Stimulated activated CD4-positive, alpha-beta T cell treated with anti-CD3 and anti-CD28 coated beads, Interleukin-2, amount 100 ng/mL, for 48 hours (primary cell): ENCODE results near the gene DCST1.

Experiments used
- DNase-seq, 2 donors: peaks; one replicate each; pipeline ENCODE4 v3.0.0-alpha.2; 2020

Gene DCST1

DNA sequence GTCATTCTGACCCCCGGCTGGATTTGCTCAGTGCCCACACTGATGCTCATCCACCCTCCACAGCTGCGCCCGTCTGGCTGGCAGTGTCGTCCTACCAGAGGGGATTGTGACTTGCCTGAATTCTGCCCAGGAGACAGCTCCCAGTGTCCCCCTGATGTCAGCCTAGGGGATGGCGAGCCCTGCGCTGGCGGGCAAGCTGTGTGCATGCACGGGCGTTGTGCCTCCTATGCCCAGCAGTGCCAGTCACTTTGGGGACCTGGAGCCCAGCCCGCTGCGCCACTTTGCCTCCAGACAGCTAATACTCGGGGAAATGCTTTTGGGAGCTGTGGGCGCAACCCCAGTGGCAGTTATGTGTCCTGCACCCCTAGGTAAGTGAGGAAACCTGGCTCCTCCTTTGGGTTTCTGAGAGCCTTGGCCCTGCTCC is 24.2 kb downstream of the DCST1 start:
- DNase-seq: no peak

DNA sequence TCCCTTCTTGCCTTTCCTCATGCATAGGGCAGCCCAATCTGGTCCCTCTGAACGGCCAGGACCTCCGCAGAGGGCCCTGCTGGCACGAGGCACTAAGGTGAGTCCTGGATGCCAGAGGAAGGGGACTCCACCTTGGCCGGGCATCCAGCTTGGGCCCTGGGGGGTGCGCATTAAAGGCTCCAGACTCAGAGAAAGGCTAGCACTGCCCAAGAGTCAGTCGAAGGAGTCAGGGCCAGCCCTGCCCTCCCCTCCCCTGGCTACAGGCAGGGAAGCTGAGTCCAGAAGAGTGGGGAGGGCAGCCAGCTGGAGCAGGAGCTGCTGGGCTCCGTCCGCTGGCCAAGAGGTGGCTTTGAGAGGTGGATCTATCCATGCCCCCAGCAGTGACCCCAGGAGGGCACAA is 27.1 kb downstream of the DCST1 start:
- DNase-seq: no peak

DNA sequence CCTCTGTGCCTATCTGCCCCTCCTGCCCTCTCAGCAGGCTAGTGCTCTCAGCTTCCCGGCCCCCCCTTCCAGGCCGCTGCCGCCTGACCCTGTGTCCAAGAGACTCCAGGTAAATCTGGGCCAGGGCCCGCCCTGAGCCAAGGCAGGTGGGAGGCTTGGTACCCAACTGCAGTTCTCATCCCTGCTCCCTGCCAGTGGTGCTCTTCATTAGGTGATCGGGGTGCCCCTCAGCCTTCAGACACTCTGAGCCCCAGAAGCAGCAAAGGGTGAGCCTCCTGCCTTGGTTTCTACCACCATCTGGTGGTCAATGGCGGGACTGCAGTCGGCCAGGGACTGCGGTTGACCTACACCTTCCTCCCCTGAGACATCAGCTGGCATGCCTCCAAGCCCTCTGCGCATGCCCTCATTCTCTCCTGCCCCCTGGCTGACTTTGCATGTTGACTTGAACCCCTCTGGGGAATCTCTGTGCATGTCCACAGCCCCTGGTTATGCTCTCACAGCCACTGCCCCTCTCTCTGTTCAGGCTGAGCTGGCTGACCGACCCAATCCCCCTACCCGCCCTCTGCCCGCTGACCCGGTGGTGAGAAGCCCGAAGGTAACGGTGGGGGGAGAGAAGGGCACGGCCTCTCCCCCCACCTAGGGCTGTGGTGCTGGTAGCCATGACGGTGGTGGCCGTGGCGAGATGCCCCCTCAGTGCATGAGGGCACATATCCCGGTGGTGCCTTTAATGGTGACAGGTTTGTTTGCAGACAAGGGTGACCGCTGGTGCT is 27.9 kb downstream of the DCST1 start:
- DNase-seq: peak; percentile 98 to 100

DNA sequence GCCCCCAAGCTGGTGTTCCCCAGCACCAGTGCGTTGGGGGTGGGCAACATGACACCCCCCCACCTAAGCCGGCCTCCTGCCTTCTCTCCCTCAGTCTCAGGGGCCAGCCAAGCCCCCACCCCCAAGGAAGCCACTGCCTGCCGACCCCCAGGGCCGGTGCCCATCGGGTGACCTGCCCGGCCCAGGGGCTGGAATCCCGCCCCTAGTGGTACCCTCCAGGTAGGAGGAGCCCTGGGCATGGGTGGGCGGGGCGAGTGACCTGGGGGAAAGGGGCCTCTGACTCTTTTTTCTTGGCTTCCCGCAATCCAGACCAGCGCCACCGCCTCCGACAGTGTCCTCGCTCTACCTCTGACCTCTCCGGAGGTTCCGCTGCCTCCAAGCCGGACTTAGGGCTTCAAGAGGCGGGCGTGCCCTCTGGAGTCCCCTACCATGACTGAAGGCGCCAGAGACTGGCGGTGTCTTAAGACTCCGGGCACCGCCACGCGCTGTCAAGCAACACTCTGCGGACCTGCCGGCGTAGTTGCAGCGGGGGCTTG is 28.6 kb downstream of the DCST1 start:
- no peak for DNase-seq

DNA sequence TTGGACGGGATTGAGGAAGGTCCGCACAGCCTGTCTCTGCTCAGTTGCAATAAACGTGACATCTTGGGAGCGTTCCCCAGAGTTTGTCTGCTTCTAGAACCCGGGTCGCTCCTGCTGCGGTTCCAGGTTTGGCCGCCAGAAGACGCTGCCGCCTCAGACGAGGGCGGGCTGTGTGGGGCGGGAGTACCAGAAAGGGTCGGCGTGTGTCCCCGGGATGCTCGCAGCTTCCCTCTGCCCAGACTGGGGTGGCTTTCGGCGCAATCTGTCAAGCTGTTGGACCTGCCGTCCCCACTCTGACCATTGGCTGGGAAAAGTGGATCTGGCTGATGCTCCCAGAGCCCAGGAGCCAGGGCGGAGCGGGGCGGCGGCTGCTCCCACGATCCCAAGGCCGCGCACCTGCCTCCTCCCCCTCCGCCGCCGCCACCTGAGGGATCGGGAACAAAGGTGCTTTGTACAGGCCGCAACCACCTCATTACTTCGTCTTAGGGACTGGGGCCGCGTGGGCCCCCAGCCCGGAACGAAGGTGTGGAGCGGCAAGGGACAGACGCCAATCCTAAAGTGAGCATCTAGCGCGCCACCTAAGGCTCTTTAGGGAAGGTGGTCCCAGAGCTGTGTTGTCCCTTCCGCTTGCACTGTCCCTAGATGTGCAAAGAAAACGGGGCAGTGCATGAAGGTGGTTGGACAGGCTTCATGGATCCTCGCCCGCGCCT is 29.2 kb downstream of the DCST1 start:
- peak; percentile 86 to 88 for DNase-seq

DNA sequence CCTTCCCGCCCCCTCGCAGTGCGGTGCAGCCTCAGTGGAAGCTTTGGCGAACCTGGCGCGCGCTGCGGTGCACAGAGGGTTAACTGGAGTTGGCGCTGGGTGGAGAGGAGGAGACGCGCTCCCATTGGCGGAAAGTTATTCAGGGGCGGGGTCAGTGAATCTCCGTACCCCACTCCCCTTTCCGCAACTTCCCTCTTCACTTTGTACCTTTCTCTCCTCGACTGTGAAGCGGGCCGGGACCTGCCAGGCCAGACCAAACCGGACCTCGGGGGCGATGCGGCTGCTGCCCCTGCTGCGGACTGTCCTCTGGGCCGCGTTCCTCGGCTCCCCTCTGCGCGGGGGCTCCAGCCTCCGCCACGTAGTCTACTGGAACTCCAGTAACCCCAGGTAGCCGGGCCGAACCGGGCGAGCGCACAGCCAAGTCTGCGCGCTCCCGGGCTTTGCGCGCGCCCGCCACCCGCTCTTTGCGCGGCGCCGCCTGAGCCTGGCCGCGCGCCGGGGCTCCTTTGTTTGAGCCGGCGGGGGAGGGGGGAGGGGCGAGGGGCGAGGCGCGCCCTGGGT is 30.0 kb downstream of the DCST1 start, which contains the start of gene EFNA4:
Gene EFNA4 (plus strand): TSS at position 191 of the 561 bp plus-strand sequence. CDS start 84 bp downstream, at position 275.
- DNase-seq: peak; percentile 69 to 76

DNA sequence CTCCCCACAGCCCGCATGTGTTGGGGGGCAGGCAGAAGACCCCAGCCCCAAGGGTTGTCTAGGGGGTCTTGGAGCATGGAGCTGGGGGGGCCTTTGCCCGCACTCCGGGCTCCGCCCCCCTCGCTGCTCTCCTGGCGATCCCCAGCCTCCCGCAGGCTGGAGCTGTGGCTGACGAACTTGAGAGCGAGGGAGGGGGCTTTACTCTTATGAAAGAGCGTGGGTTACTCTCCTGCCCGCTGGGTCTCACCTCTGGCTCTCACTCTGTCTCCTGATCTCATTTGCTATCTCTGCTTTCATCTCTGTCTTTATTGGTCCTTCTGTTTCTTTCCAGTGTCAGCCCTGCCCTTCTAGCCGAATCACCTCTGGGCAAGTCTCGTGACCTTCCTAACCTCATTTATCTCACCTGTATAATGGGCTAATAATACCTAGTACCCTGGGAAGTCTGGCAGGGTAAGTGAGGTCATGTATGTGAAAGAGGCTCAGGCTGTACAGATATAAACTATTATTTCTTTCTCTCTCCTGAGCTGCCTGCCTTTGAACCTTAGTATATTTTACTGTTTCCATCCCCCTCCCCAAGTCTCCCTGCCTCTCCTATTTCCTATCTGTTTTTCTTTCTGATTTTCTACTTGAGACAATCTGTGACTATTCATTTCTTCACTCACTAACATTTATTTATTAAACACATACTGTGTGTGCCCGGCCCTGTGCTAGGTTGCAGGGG is 30.6 kb downstream of the DCST1 start:
- no peak for DNase-seq

DNA sequence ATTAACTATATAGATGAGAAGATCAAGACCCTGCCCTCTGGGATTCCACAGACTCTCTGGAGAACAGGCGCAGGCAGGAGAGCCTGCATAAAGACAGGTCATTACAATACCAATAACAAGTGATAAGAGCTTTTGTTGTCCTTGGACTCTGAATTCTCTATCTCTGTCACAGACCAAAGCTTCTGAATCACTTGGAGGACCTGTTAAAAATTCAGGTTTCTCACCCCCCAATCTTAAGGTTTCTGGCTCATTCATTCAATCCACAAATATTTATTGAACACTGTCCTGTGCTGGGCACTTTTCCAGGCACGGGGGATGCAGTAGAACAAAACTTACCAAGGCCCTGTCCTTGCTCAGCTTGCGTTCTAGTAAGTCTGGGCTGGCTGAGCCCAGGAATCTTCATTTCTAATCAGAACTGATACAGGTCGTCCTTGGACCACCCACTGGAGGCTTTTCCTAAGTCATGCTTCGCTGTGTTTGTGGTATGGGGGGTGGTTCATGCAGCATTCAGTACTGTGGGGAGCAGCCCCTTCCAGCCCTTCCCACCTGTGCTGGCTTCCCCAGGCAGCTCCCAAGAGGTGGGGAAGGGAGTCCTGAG is 31.3 kb downstream of the DCST1 start:
- DNase-seq: no peak

DNA sequence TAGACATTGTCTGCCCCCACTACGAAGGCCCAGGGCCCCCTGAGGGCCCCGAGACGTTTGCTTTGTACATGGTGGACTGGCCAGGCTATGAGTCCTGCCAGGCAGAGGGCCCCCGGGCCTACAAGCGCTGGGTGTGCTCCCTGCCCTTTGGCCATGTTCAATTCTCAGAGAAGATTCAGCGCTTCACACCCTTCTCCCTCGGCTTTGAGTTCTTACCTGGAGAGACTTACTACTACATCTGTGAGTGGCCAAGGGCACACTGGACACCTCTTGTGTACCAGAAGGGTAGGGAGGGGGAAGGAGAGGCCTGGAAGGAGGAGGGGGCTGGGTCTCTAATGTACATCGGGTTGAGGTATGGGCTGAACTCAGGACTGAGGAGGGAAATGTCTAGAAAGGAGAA is 33.2 kb downstream of the DCST1 start:
- DNase-seq: no peak

DNA sequence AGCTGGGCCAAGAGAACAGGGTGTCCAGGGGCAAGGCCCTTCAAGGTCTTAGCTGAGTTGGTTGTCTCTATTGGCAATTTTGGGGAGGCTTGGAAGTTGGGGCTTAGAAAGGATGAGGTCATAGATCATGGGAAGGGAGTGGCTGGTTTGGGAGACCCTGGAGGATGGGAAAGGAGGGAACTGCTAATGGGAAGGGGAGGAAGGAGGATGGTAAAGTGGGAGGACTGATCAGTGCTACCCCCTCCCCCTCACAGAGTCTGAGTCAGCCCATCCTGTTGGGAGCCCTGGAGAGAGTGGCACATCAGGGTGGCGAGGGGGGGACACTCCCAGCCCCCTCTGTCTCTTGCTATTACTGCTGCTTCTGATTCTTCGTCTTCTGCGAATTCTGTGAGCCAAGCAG is 35.0 kb downstream of the DCST1 start:
- no peak for DNase-seq

DNA sequence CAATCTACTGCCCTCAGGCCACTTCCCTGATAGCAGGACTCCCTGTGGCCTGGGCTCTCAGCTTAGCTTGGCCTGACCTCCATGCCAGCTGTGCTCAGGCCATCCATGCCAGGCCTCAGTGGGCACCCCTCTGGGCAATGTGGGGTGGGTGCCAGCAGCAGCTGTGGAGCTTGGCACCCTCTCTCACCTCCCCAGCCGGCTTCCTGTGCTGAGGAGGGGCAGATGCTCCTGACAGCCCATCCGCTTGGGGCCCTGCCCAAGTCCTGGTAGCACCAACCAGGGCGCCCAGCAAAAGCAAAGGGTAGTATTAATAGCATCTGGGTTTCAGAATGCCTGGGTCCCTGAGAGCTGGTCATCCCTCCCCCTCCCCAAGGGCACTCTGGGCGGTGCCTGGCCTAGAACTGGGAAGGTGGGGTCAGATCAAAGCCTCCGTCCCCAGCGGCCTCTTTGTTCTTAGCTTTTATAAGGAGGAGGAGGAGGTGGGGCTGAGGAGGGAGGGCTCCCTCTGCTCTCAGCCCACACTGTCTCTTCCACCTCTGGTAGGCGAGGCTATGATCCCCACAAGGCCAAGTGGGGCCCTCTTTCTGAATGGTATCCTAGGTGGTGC is 36.0 kb downstream of the DCST1 start:
- DNase-seq: no peak

DNA sequence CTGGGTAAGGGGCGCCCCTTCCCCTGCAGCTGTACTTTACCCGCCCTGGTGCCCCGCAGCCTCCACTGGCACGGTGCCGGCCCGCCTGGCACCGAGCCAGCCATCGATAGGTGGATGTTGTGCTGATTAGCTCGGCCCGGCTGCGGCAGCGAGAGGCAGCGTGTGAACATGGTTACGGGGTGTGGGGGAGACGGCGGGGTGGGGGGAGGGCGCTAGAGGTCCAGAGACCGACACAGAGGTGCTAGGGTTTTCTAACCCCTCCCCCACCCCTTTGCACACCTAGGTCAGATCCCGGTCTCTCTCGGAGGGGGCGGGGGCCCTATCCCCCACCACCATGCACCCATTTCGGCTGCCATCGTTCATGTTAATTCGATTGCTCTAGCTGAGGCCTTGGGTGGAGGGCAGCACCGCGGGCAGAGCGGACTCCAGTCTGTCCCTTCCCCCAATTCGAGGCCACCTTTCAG is 36.6 kb downstream of the DCST1 start:
- no peak for DNase-seq

DNA sequence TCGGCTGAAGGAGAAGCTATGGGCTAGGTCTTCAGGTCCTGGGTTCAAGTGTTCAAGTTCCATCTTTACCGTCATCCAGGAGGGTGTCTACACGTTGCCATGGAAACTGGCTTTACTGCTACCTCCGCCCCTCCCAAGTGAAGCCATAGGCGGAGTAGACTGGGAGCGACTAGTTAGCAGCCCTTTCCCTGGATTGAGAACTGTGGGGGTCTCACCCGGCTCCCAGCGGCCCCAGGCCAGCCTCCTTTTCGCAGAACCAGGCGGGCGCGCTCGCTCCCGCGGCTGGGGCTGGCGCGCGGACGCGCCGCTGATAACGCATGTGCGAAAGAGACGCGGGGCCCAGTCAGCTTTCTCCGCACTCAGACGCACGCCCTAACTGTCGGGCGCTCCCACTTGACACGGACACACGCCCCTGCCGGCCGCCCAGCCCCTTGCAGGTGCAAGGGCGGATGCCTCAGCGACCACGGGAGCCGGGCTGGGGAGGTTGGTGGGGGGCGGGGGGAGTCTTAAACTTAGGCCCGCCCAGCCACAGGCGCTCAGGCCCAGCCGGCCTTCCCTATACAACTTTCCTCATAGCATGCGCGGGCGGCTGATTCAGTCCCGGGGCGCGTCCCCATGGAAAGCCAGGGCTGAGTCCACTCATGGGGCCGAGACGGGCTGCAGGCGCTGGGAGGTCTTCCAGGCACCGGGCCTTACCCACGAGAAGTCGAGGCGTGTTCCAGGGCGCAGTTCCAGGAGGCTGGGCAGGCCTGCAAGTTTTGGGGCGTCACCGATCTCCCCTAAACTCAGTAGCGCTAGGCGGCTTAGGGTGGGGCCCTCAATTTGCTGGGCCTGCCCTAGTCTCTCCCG is 37.3 kb downstream of the DCST1 start:
- peak; percentile 67 for DNase-seq

DNA sequence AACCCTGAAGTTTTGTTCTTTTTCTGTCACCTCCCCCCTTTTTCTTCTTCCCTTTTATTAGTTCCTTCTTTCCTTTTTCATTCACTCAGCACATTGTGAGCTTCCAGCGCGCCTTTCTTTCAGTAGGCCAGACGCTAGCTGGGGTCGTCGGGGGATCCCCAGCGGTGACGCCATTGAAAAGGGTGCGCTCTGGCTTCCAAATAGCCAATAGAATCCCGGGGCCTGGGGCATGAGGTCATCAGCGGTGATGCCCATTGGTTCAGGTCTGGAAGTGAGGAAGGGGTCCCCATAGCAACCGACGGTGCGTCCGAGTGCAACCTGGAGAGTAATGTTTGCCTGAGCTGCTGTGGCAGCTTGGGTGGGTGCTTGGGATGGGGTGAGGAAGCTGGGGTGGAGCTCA is 38.1 kb downstream of the DCST1 start:
- no peak for DNase-seq

DNA sequence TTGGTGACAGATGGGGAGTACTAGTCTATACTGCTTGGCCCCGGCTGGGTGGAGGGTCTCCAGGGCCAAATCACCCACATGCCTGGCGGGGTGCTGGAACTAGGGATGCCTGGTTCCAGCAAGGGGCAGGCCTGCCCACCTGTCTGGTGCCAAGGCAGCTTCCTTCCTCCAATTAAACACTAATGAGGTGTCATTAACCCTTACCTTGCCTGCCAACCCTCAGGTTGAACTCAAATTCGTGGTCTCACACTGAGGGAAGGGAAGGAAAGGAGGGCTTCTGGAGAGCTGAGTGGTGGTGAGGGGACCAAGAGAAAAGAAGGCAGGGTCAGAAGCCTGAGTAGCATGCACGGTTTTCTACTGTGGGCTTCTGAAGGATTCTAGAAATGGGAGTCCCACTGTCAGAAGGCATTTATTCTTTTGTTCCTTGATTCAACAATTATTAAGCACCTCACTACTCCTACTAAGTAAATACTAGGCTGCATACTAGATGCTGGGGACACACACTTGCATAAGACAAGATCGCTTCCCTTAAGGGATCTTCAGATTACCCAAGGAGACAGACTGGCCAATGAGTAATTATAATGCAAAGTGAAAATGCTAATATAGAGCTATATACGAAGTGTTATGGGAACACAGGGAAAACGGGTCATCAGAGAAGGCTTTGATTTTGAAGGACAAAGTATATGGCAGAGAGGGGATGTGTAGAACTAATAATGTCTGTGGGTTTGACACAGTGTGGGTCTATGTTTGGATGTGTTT is 39.1 kb downstream of the DCST1 start:
- no peak for DNase-seq

DNA sequence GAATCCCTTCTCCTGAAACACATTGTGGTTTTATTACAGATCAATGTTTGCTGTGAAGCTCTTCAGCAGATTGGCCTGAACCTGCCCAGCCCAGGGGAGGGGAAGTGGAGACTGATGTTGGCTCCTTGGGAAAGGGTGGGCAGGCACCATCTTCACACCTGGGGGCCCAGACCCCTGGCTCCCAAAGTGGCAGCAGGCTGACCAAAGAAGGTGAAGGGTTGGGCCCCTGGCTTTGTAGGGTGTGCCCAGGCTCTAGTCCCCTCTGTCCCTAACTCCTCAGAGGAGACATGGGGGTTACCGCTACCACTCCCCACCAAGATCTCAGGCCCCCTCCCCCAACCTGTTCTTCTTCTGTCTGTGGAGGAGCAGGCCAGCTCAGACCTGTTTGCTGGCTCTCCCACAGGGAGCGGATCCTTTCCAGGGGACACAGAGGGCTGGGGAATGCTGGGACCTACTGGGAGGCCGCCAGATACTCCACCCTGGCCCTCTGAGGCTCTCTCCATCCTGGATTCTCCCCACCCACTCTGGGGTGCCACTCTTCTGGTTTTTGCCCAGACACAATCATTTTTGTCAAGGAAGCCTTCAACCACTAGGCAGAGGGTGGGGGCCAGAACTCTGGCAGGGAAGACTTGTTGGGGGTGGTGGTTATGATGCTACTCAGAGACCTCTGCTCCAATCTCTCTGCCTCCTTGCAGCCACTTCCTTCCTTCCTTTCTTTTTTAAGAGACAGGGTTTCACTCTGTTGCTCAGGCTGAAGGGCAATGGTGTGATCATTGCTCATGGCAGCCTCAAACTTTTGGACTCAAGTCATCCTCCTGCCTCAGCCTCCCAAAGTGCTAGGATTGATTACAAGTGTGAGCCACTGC is 40.0 kb downstream of the DCST1 start:
- no peak for DNase-seq

DNA sequence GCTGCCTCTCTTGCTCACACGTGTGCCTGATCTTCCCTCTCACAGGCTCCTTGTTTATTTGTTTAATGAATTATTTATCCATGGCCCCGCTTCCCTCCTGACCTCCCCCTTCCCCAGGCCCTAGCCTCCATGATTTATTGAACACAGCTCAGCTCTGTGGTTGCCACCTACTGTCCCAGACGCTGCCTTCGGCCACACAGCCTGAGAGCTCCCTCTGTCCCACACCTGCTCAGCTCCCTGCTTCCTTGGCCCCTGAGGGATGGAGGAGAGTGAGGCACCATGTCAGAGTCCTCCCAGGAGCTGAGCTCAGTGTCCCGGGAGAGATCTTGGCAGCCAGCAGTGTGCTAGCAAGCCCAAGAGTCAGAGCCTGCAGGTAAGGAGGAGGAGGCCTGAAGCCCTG is 41.9 kb downstream of the DCST1 start:
- no peak for DNase-seq

DNA sequence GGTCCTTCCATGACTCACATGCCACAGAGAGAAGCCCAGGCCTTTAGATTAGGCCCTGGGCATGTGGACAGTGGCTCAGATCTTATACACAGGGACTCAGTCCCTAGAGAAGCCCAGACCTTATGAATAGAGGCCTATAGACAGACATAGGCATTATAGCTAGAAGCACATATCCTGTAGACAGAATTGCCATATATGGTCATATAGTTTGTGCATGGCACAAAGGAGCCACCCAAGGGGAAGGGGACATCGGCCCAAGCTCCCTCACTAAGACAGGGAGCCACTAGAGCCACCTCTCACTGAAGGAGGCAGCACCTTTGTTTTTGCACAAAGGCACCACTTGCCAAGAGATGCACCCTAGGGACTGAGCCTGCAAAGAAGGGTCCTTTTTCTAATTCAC is 42.7 kb downstream of the DCST1 start:
- DNase-seq: no peak

DNA sequence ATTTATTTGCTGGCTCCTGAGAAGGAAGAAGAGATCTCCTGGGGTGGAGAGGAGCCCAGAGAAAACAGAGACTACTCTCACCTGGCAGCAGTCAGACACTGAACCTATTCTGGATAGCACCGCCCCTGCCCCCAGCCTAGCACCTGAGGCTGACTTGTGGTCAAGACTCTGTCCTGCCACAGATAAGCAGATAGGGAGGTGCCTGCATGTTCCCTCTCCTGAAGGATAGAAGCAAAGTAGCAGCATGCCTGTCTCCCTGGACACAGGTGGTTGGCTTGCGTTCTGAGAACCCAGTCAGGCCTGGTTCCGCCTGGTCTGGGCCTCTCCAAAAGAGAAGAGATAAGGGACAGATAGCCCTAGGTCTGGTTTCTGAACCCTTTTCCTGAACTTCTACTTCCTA is 43.7 kb downstream of the DCST1 start:
- no peak for DNase-seq
